Measurements from ENCODE around the gene PRDM16. TPM values are rescaled to one million over a fixed set of nuclear protein-coding genes. Genes with fewer than 3 reads are reported as not detected.

Gene PRDM16
- total and polyA plus RNA-seq, 4 donors = 5.0 to 80.7 (median 41.5) TPM

DNA sequence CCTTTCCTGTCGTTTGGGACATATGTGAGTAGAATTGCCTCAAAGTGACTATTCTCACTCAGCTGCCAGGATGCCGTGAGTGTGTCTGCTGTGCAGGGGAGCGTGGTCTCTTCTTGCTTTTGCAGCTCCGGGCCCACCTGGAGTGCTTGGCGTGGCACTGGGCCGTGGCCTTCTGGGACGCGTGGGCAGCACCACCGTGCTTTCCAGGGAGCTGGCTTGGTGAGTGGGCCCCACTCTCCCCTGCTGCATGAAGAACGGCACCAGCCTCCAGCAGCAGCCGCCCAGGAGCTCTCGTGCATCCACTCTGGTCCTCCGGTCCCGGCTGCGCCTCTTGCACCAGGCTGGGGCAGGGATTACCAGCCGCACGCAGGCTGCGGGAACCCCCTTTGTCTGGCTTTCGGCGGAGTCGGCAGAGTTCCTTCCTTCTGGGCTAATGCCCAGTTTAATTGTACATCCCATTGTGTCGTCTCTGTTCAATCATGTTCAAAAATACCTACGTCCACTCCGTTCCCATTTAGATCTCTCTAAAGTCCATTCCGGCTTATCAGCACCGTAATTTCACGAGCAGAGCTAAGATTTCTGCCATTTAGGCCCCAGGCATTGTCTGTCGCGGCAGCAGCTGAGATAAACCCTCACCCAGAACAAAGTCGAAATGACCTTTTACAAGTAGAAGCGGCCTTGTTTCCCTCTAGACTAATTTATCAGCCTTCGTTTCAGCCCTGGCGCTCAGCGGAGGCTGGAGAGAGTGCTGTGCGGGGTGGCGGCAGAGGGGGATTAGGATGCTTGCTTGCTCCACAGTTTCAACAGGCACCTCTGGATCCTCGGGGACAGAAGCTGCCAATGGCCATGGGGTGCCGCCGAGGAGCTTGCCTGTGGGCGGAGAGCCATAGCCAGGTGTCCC lies 129.6 kb downstream of the PRDM16 start:
- Histone ChIP-seq H3K27me3 (ENCODE audit: control insufficient read depth in 1 of 2, insufficient read depth in 2 of 2, low read length in 1 of 2) (no peaks in the 10 kb centered on the region), H3K4me3 (ENCODE audit: low read length in 2 of 2) (no peak overlapping the region), H3K4me1 (ENCODE audit: control insufficient read depth in 1 of 2, insufficient read depth in 2 of 2, low read length in 2 of 2) (no peaks in the 10 kb centered on the region), H3K27ac (ENCODE audit: low read depth in 1 of 2, low read length in 2 of 2) (peak overlapping the region; percentile 46 to 99), H3K9me3 (ENCODE audit: control insufficient read depth, low read length) (no peaks in the 10 kb centered on the region), H3K36me3 (ENCODE audit: control insufficient read depth in 1 of 2, insufficient read depth in 2 of 2, low read length in 1 of 2) (no peaks in the 10 kb centered on the region)
- intact Hi-C loops (cut with DNase I) = loop anchor here (5.0 to 10.0 kb wide), 2 partner anchors 114 to 156 kb away; no protein-coding TSS in a partner anchor
- WGBS, 2 donors = 47 to 69% methylated on average over 40 of the region's 40 CpGs
- DNase-seq = no peak
- no peak for ATAC-seq (ENCODE audit: low FRiP score)

DNA sequence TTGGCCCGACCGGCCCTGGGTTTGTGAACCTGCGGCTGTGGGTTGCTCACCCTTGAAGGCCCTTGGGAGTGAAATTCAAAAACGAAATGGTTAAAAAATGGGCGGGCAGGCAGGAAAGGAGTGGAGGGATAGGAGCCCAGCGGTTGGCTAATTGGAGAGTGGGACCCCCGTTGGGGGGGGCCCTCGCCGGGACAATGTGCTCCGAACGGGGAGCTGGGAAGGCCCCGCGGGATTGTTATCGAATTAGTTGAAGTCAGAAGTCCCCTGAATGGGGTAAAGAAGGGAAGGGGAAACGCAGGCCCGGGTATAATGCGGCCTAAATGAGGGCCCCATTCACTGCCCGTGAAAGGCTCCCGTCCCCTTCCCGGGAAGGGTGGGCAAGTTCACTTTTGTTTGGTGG lies 135.7 kb downstream of the PRDM16 start:
- no peak overlapping the region for H3K4me3 ChIP-seq (ENCODE audit: low read length in 2 of 2)
- H3K36me3 ChIP-seq (ENCODE audit: control insufficient read depth in 1 of 2, insufficient read depth in 2 of 2, low read length in 1 of 2) = no peaks in the 10 kb centered on the region
- H3K9me3 ChIP-seq (ENCODE audit: control insufficient read depth, low read length) = no peaks in the 10 kb centered on the region
- no peak for DNase-seq
- WGBS, 2 donors = 35 to 44% methylated on average over 20 of the region's 20 CpGs
- intact Hi-C loops (cut with DNase I) = no loop called here
- H3K27ac ChIP-seq (ENCODE audit: low read depth in 1 of 2, low read length in 2 of 2) = peak overlapping the region; percentile 48 to 83
- no peaks in the 10 kb centered on the region for H3K4me1 ChIP-seq (ENCODE audit: control insufficient read depth in 1 of 2, insufficient read depth in 2 of 2, low read length in 2 of 2)
- no peaks in the 10 kb centered on the region for H3K27me3 ChIP-seq (ENCODE audit: control insufficient read depth in 1 of 2, insufficient read depth in 2 of 2, low read length in 1 of 2)
- ATAC-seq (ENCODE audit: low FRiP score) = no peak

DNA sequence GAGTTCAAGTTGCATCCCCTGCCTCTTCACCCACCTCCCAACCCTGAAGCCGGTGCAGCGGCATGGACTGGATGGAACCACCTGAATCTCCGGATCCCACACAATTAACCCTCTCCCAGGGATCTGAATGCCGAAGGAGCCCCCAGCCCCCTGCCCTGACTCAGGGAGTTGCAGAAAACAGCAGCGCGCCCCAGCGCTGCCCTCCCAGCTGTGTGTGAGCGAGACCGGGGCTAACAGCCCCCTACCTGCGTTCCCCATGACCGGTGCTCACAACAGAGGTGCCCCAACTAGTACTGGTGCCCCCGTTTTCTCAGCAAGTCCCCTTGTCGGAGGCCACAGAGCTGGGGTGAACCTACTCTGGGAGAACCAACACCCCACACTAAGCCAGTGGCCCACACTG lies 136.8 kb downstream of the PRDM16 start:
- Histone ChIP-seq H3K27ac (ENCODE audit: low read depth in 1 of 2, low read length in 2 of 2) (no peak overlapping the region), H3K4me1 (ENCODE audit: control insufficient read depth in 1 of 2, insufficient read depth in 2 of 2, low read length in 2 of 2) (no peaks in the 10 kb centered on the region), H3K4me3 (ENCODE audit: low read length in 2 of 2) (no peak overlapping the region), H3K36me3 (ENCODE audit: control insufficient read depth in 1 of 2, insufficient read depth in 2 of 2, low read length in 1 of 2) (no peaks in the 10 kb centered on the region), H3K27me3 (ENCODE audit: control insufficient read depth in 1 of 2, insufficient read depth in 2 of 2, low read length in 1 of 2) (no peaks in the 10 kb centered on the region), H3K9me3 (ENCODE audit: control insufficient read depth, low read length) (no peaks in the 10 kb centered on the region)
- intact Hi-C loops (cut with DNase I) = no loop called here
- WGBS, 2 donors = 91 to 94% methylated on average over 13 of the region's 13 CpGs
- ATAC-seq (ENCODE audit: low FRiP score) = no peak
- no peak for DNase-seq

DNA sequence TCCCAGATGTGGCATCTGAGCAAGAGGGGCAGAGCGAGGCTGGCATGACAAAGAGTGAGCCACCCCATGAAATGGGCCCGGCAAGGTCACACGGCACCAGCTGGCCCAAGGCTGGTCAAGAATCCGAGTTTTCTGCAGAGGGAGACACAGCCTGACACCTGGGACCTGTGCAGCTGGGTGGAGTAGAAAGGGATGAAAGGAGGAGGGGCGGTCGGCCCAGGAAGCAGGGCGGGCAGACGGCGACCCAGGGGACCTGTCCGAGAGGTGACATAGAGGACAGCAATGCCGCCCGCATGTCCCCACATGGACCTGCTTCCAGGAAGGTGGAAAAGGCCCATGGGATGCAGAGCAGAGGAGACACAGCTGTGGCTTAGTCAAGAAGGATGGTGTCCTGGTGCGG lies 137.7 kb downstream of the PRDM16 start:
- no peak for ATAC-seq (ENCODE audit: low FRiP score)
- no peak overlapping the region for H3K4me3 ChIP-seq (ENCODE audit: low read length in 2 of 2)
- DNase-seq = no peak
- no peaks in the 10 kb centered on the region for H3K36me3 ChIP-seq (ENCODE audit: control insufficient read depth in 1 of 2, insufficient read depth in 2 of 2, low read length in 1 of 2)
- H3K9me3 ChIP-seq (ENCODE audit: control insufficient read depth, low read length) = no peaks in the 10 kb centered on the region
- H3K27ac ChIP-seq (ENCODE audit: low read depth in 1 of 2, low read length in 2 of 2) = peak overlapping the region in 1 of 2 donors; percentile 4
- H3K27me3 ChIP-seq (ENCODE audit: control insufficient read depth in 1 of 2, insufficient read depth in 2 of 2, low read length in 1 of 2) = no peaks in the 10 kb centered on the region
- no peaks in the 10 kb centered on the region for H3K4me1 ChIP-seq (ENCODE audit: control insufficient read depth in 1 of 2, insufficient read depth in 2 of 2, low read length in 2 of 2)
- intact Hi-C loops (cut with DNase I) = no loop called here
- WGBS, 2 donors = 84 to 88% methylated on average over 13 of the region's 13 CpGs

DNA sequence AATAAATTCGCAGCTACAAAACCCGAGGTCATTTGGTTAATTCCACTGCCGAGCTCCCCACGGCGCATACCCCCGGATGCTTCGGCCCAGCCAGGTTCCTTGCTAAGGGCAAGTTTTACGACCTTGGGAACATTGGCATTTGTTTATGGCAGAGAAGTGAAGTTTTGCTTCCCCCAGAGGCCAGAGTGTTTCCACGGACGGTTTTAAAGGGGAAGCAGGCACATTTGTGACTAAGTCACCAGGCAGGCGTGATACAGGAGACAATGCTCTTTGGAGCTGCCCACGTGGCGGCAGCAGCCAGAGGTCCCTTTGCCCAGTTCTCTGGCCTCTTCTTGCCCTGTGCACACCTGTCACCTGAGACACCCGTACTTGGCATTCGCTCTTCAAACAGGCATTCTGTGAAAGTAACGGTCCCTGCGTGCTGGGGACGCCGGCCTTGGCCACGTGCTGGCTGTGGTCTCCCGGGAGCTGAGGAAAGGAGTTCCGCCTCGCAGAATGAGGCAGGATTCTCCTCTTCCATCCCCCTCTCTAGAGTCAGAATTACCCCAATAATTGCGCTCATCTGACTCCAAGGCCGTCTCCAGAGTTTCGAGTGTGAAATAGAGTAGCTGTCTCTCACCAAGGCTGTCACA lies 138.3 kb downstream of the PRDM16 start:
- DNase-seq (no peak), ATAC-seq (ENCODE audit: low FRiP score) (peak; percentile 33)
- Histone ChIP-seq H3K9me3 (ENCODE audit: control insufficient read depth, low read length) (no peaks in the 10 kb centered on the region), H3K27me3 (ENCODE audit: control insufficient read depth in 1 of 2, insufficient read depth in 2 of 2, low read length in 1 of 2) (no peaks in the 10 kb centered on the region), H3K36me3 (ENCODE audit: control insufficient read depth in 1 of 2, insufficient read depth in 2 of 2, low read length in 1 of 2) (no peaks in the 10 kb centered on the region), H3K27ac (ENCODE audit: low read depth in 1 of 2, low read length in 2 of 2) (peak overlapping the region in 1 of 2 donors; percentile 34), H3K4me1 (ENCODE audit: control insufficient read depth in 1 of 2, insufficient read depth in 2 of 2, low read length in 2 of 2) (no peaks in the 10 kb centered on the region), H3K4me3 (ENCODE audit: low read length in 2 of 2) (no peak overlapping the region)
- WGBS, 2 donors = 22 to 28% methylated on average over 26 of the region's 26 CpGs
- intact Hi-C loops (cut with DNase I) = no loop called here

DNA sequence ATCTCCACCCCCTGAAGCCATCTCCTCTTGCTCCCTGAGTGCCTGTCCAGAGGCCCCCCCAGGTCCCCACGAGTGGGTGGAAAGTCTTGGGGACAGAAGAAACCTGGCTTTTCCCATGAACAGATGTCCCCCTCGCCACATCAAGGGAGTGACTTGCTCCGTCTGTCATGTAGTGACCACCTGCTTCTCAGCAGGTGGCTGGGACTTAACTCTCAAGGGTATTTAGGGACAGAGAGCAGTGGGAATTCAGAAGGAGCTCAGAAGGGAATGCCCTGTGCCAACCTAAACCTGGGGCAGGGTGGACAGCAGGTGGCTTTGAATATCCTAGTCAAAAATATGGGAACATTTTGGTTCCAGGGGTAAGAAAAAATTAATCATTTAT lies 139.8 kb downstream of the PRDM16 start:
- intact Hi-C loops (cut with DNase I) = no loop called here

DNA sequence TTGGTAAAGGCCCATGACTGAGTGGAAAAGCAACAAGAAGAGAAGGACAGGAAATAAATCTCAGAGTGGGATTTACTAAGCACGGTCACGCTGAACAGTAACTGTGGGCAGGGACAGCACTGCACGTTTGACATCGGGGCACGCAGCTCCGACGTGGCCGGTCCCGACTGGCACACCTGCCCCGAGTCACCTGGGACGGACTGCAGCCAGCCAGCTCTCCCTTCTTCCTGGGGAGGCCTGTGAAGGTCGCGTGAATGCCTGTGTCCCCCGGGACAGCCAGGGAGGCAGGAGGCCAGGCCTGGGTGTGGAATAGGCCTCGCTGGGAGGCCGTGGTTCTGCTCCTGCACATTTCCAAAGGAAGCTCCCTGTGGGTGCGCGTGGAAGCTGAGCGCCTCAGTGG lies 140.2 kb downstream of the PRDM16 start:
- Histone ChIP-seq H3K9me3 (ENCODE audit: control insufficient read depth, low read length) (no peaks in the 10 kb centered on the region), H3K27ac (ENCODE audit: low read depth in 1 of 2, low read length in 2 of 2) (no peak overlapping the region), H3K4me1 (ENCODE audit: control insufficient read depth in 1 of 2, insufficient read depth in 2 of 2, low read length in 2 of 2) (no peaks in the 10 kb centered on the region), H3K4me3 (ENCODE audit: low read length in 2 of 2) (no peak overlapping the region), H3K27me3 (ENCODE audit: control insufficient read depth in 1 of 2, insufficient read depth in 2 of 2, low read length in 1 of 2) (no peaks in the 10 kb centered on the region), H3K36me3 (ENCODE audit: control insufficient read depth in 1 of 2, insufficient read depth in 2 of 2, low read length in 1 of 2) (no peaks in the 10 kb centered on the region)
- 84 to 87% methylated on average over 18 to 19 of the region's 19 CpGs for WGBS, 2 donors
- intact Hi-C loops (cut with DNase I) = no loop called here
- ATAC-seq (ENCODE audit: low FRiP score) (no peak), DNase-seq (no peak)

More for the DNA sequence above, 139.8 kb downstream of the PRDM16 start:
- WGBS, 2 donors = 87 to 90% methylated on average over 3 of the region's 3 CpGs
- DNase-seq (no peak), ATAC-seq (ENCODE audit: low FRiP score) (no peak)
- Histone ChIP-seq H3K9me3 (ENCODE audit: control insufficient read depth, low read length) (no peaks in the 10 kb centered on the region), H3K4me3 (ENCODE audit: low read length in 2 of 2) (no peak overlapping the region), H3K4me1 (ENCODE audit: control insufficient read depth in 1 of 2, insufficient read depth in 2 of 2, low read length in 2 of 2) (no peaks in the 10 kb centered on the region), H3K27me3 (ENCODE audit: control insufficient read depth in 1 of 2, insufficient read depth in 2 of 2, low read length in 1 of 2) (no peaks in the 10 kb centered on the region), H3K27ac (ENCODE audit: low read depth in 1 of 2, low read length in 2 of 2) (no peak overlapping the region), H3K36me3 (ENCODE audit: control insufficient read depth in 1 of 2, insufficient read depth in 2 of 2, low read length in 1 of 2) (no peaks in the 10 kb centered on the region)

DNA sequence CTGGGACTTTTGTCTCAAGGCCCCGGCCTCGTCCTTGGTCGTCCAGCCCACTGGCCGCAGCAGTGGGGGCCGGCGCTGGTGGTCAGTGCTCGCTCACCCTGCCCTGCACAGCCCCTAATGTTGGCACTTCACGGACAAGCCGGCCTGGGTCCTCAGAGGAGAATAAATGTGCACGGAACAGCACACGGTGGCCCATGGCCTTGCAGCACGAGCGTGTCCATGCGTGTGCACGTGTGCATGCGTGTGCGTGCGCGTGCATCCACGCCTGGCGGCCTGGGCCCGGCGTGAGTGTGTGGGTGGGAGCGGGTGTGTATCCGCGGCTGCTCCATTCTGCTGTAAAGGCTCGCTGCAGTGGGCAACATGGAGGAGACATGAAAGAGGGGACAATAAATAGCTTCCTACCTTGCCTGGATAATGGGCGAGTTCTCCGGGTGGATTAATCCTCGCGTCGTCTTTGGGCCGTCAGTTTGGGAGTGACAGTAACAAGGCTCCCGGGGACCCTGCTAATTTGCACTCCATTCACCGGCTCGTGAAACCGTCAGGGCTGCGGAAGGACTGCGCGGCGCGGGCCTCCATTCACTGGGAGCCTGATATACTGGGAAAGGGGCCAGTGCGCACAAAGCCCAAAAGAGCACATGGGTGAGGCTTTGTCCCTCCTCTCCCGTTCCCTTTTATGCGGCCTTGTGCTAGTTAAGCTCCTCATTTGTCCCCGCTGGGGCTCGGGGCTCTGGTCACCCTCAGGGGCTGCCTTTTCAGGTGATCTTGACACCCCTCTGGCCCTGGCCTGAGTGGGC lies 142.8 kb downstream of the PRDM16 start:
- Histone ChIP-seq H3K9me3 (ENCODE audit: control insufficient read depth, low read length) (no peaks in the 10 kb centered on the region), H3K36me3 (ENCODE audit: control insufficient read depth in 1 of 2, insufficient read depth in 2 of 2, low read length in 1 of 2) (no peaks in the 10 kb centered on the region), H3K4me1 (ENCODE audit: control insufficient read depth in 1 of 2, insufficient read depth in 2 of 2, low read length in 2 of 2) (no peaks in the 10 kb centered on the region), H3K4me3 (ENCODE audit: low read length in 2 of 2) (no peak overlapping the region), H3K27ac (ENCODE audit: low read depth in 1 of 2, low read length in 2 of 2) (no peak overlapping the region), H3K27me3 (ENCODE audit: control insufficient read depth in 1 of 2, insufficient read depth in 2 of 2, low read length in 1 of 2) (no peaks in the 10 kb centered on the region)
- intact Hi-C loops (cut with DNase I) = no loop called here
- DNase-seq = no peak
- ATAC-seq (ENCODE audit: low FRiP score) = no peak
- 95 to 96% methylated on average over 47 of the region's 47 CpGs for WGBS, 2 donors

Data from aorta (tissue), 5 donors.